Liver (tissue), 9 donors: Measurements from ENCODE around the gene NARS2. TPM values are rescaled to one million over a fixed set of nuclear protein-coding genes. Genes with fewer than 3 reads are reported as not detected.
"Not testable (repeated sequence)": the region's sequence is repeated elsewhere in the genome, so short reads cannot be mapped to it uniquely, and the experiment has no call there.

ENCODE experiments used
- DNase-seq: peaks from one replicate; pipeline ENCODE4 v3.0.0-alpha.2; 2017; ENCODE audit warnings: low spot score
- H3K27ac ChIP-seq, 2 donors: one replicate each; pipeline ENCODE4 v1.7.0; 2013; ENCODE audit warnings: inconsistent platforms in 2 of 2, low read length in 2 of 2, control low read depth in 1 of 2, low read depth in 1 of 2, mild to moderate bottlenecking in 1 of 2
- H3K27me3 ChIP-seq, 4 donors: one replicate each; pipeline versions ENCODE4 v1.6.1 to v1.7.0; 2013; ENCODE audit warnings: low read length in 3 of 4, inconsistent platforms in 1 of 4, mild to moderate bottlenecking in 1 of 4, moderate library complexity in 1 of 4; ENCODE audit not compliant: control insufficient read depth in 4 of 4, insufficient read depth in 4 of 4
- H3K36me3 ChIP-seq, 4 donors: one replicate each; pipeline versions ENCODE4 v1.6.1 to v1.7.0; 2013; ENCODE audit warnings: low read length in 3 of 4, mild to moderate bottlenecking in 3 of 4, low read depth in 1 of 4, moderate library complexity in 1 of 4; ENCODE audit not compliant: control insufficient read depth in 4 of 4, insufficient read depth in 3 of 4
- H3K4me1 ChIP-seq, 4 donors: one replicate each; pipeline versions ENCODE4 v1.6.1 to v1.7.0; 2013; ENCODE audit warnings: low read length in 3 of 4, mild to moderate bottlenecking in 3 of 4, moderate library complexity in 1 of 4; ENCODE audit not compliant: control insufficient read depth in 4 of 4, insufficient read depth in 4 of 4
- H3K4me3 ChIP-seq, 3 donors: one replicate each; pipeline versions ENCODE4 v1.6.1 to v1.7.0; 2013; ENCODE audit warnings: low read length in 3 of 3, control low read depth in 1 of 3, low read depth in 1 of 3, mild to moderate bottlenecking in 1 of 3
- H3K9ac ChIP-seq, 2 donors: one replicate each; pipeline ENCODE4 v1.7.0; 2013; ENCODE audit warnings: low read length in 2 of 2, mild to moderate bottlenecking in 2 of 2, moderate library complexity in 2 of 2, control low read depth in 1 of 2, low read depth in 1 of 2
- H3K9me3 ChIP-seq, 4 donors: one replicate each; pipeline versions ENCODE4 v1.6.1 to v1.7.0; 2013; ENCODE audit warnings: low read length in 3 of 4; ENCODE audit not compliant: control insufficient read depth in 4 of 4
- ATF3 ChIP-seq: IDR thresholded peaks from 2 replicates; pipeline ENCODE4 v1.6.1; 2016; ENCODE audit warnings: antibody characterized with exemption
- CTCF ChIP-seq: fragments of 150-350 bp; IDR thresholded peaks from 2 replicates; pipeline ENCODE4 v1.5.1; 2017; ENCODE audit warnings: improper control_type of control experiment, low read depth, low read length; ENCODE audit not compliant: missing input control
- EGR1 ChIP-seq, 2 donors: IDR thresholded peaks; 2 replicates each; pipeline ENCODE4 v1.6.1; 2016 to 2018; ENCODE audit warnings: antibody characterized with exemption in 2 of 2, low read depth in 2 of 2
- FOXA1 ChIP-seq: IDR thresholded peaks from 2 replicates; pipeline ENCODE4 v1.6.1; 2016; ENCODE audit warnings: antibody characterized with exemption
- GABPA ChIP-seq, 2 donors: IDR thresholded peaks in 1 of 2; conservative IDR thresholded peaks in 1 of 2; 2 replicates each; pipeline ENCODE4 v1.6.1; 2016; ENCODE audit warnings: antibody characterized with exemption in 2 of 2, mild to moderate bottlenecking in 1 of 2, moderate library complexity in 1 of 2
- HNF4A ChIP-seq, 2 donors: conservative IDR thresholded peaks; 2 replicates each; pipeline ENCODE4 v1.6.1; 2016; ENCODE audit warnings: antibody characterized with exemption in 2 of 2, mild to moderate bottlenecking in 2 of 2
- HNF4G ChIP-seq: IDR thresholded peaks from 2 replicates; pipeline ENCODE4 v1.6.1; 2016; ENCODE audit warnings: antibody characterized with exemption
- JUND ChIP-seq, 2 donors: IDR thresholded peaks; 2 replicates each; pipeline ENCODE4 v1.6.1; 2016; ENCODE audit warnings: antibody characterized with exemption in 2 of 2
- NR2F2 ChIP-seq: IDR thresholded peaks from 2 replicates; pipeline ENCODE4 v1.6.1; 2016; ENCODE audit warnings: antibody characterized with exemption
- RAD21 ChIP-seq, 2 donors: IDR thresholded peaks; 2 replicates each; pipeline ENCODE4 v1.6.1; 2016; ENCODE audit warnings: antibody characterized with exemption in 2 of 2, mild to moderate bottlenecking in 2 of 2
- RXRA ChIP-seq, 2 donors: IDR thresholded peaks; 2 replicates each; pipeline ENCODE4 v1.6.1; 2017 to 2018; ENCODE audit warnings: antibody characterized with exemption in 2 of 2, mild to moderate bottlenecking in 1 of 2
- SP1 ChIP-seq: IDR thresholded peaks from 2 replicates; pipeline ENCODE4 v1.6.1; 2018; ENCODE audit warnings: antibody characterized with exemption, mild to moderate bottlenecking
- TAF1 ChIP-seq: conservative IDR thresholded peaks from 2 replicates; pipeline ENCODE4 v1.6.1; 2016; ENCODE audit warnings: antibody characterized with exemption, mild to moderate bottlenecking
- YY1 ChIP-seq: IDR thresholded peaks from 2 replicates; pipeline ENCODE4 v1.6.1; 2016; ENCODE audit warnings: antibody characterized with exemption, mild to moderate bottlenecking
- ZBTB33 ChIP-seq: IDR thresholded peaks from 2 replicates; pipeline ENCODE4 v1.6.1; 2016; ENCODE audit warnings: antibody characterized with exemption
- WGBS: extraction: QIAGEN DNeasy Blood & Tissue Kit; methylation state at CpG from one replicate; pipeline ENCODE4 v1.1.7; 2013; 5-methylcytosine and 5-hydroxymethylcytosine counted together
- polyA plus RNA-seq, 2 donors: library from polyadenylated mRNA; stranded (reverse) in 1 of 2; unstranded in 1 of 2; fragments of 200-250 nt in 1 of 2; fragments of >200 nt in 1 of 2; fragmentation: Nextera tagmentation in 1 of 2; extraction: Ambion mirVana in 1 of 2; gene quantifications; one replicate each; pipeline versions ENCODE4 v1.2.1 to v1.2.3, GENCODE V29; 2013 to 2015
- total RNA-seq, 2 donors: library from RNA; depleted of rRNA; stranded (reverse); fragments of >200 nt; gene quantifications; one replicate each; pipeline ENCODE4 v1.2.3, GENCODE V29; 2014
- TF ChIP-seq, protein P1 (sequence below): IDR thresholded peaks from 2 replicates; pipeline ENCODE4 v1.6.1; 2016; ENCODE audit warnings: antibody characterized with exemption
- donor health status: healthy.
- donor health status: healthy.
- donor health status: healthy.
- donor health status: healthy.
- donor health status: healthy.

Gene NARS2
- total and polyA plus RNA-seq, 4 donors: 10.4 to 19.4 (median 11.8) TPM

GRCh38 chr11:78567209-78567608 lies 7.5 kb downstream of the NARS2 start:
- H3K9ac ChIP-seq: no peak overlapping the region
- peaks cover 0 to 2% (median 0%) of the 10 kb centered on the region in 4 donors for H3K4me1 ChIP-seq
- TF ChIP-seq RAD21 (IDR thresholded peaks at IDR 0.05) (no peak), GABPA (IDR thresholded peaks at IDR 0.05 in 1 of 2, conservative IDR thresholded peaks at IDR 0.05 in 1 of 2) (no peak), CTCF (no peak), SP1 (no peak), EGR1 (IDR thresholded peaks at IDR 0.05; ENCODE audit: low read depth in 2 of 2) (no peak), HNF4A (conservative IDR thresholded peaks at IDR 0.05) (no peak), FOXA1 (no peak), RXRA (IDR thresholded peaks at IDR 0.05) (no peak), NR2F2 (no peak), ZBTB33 (no peak), HNF4G (no peak), YY1 (no peak), TAF1 (no peak), ATF3 (no peak)
- TF ChIP-seq, protein P1, sequence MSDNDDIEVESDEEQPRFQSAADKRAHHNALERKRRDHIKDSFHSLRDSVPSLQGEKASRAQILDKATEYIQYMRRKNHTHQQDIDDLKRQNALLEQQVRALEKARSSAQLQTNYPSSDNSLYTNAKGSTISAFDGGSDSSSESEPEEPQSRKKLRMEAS: no peak
- H3K27ac ChIP-seq: no peak overlapping the region
- no peak overlapping the region for H3K4me3 ChIP-seq
- H3K9me3 ChIP-seq: no peaks in the 10 kb centered on the region
- no peaks in the 10 kb centered on the region for H3K27me3 ChIP-seq
- DNase-seq: no peak
- H3K36me3 ChIP-seq: peaks cover 3 to 25% (median 14%) of the 10 kb centered on the region in 4 donors
- WGBS: 81% methylated on average over 8 of the region's 8 CpGs

DNA sequence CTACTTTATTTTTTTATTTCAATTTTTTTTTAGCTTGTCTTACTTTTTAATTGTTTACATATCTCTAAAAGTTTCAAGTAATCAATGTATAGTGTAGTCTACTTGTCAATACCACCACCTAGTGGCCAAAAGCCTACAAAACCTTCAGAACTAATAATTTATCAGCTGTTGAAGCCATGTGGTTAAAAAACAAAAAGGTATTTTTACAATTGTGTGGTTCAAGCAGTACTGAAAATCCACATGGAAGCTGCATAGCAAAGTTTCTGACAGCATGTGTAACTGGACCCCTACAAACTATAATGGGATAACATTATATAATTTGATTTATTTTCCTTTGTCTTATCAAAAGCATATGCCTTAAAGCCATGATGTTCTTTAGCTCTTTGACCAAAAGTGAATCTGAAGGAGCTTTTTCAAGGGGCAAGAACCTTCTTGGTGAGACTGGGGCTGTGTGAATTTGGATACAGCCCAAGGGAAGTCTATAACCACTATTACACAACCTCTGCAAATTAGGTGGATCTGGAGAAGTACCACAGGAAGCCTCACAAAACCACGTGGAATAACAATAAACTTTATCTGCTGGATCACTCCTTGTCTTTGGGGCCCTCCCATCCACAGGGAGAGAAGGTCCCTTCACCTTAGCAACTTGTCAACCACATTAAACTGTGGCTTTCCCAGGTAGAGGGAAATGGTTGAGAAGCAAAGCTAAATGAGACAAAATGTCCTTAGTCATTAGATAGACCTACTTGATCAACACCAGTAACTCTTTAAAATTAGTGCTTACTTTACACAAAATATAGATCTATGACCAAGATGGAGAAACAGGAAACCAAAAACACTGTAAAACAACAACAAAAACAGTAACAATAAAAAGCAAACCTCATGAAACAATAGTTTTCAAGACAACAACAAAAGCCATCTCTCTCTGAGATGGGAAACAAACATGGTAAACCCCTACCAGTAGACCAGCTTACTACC lies 9.9 kb downstream of the NARS2 start:
- no peaks in the 10 kb centered on the region for H3K9me3 ChIP-seq
- H3K9ac ChIP-seq: no peak overlapping the region
- peaks cover 0 to 17% (median 10%) of the 10 kb centered on the region in 4 donors for H3K36me3 ChIP-seq
- H3K4me3 ChIP-seq: no peak overlapping the region
- peak; percentile 86 to 89 for TF ChIP-seq RAD21 (IDR thresholded peaks at IDR 0.05)
- peak; percentile 63 for TF ChIP-seq CTCF
- TF ChIP-seq HNF4A (conservative IDR thresholded peaks at IDR 0.05): no peak
- TF ChIP-seq JUND (IDR thresholded peaks at IDR 0.05): no peak
- no peaks in the 10 kb centered on the region for H3K27me3 ChIP-seq
- no peak for DNase-seq
- H3K4me1 ChIP-seq: peaks cover 2 to 13% (median 8%) of the 10 kb centered on the region in 4 donors
- no peak overlapping the region for H3K27ac ChIP-seq
- WGBS: 38% methylated on average over 1 of the region's 1 CpG

DNA sequence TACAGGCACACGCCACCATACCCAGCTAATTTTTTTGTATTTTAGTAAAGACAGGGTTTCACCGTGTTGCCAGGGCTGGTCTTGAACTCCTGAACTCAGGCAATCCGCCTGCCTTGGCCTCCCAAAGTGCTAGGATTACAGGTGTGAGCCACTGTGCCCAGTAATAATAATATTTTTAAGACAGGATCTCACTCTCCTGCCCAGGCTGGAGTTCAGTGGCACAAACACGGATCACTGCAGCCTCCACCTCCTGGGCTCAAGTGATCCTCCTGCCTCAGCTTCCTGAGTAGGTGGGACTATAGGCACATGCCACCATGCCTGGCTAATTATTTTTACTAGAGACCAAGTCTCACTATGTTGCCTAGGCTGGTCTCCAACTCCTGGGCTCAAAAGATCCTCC lies 10.6 kb downstream of the NARS2 start:
- DNase-seq, H3K4me3 ChIP-seq, H3K27me3 ChIP-seq, H3K9me3 ChIP-seq, H3K9ac ChIP-seq, H3K27ac ChIP-seq: not testable (repeated sequence)
- WGBS: 83% methylated on average over 4 of the region's 4 CpGs
- Histone ChIP-seq H3K36me3 (peaks cover 0 to 17% (median 10%) of the 10 kb centered on the region in 4 donors), H3K4me1 (peaks cover 2 to 13% (median 8%) of the 10 kb centered on the region in 4 donors)

- not testable (repeated sequence) for H3K9me3 ChIP-seq, H3K4me3 ChIP-seq, DNase-seq, H3K9ac ChIP-seq, H3K27me3 ChIP-seq, H3K27ac ChIP-seq
- peaks cover 0 to 14% (median 10%) of the 10 kb centered on the region in 4 donors for H3K36me3 ChIP-seq
- H3K4me1 ChIP-seq: peaks cover 2 to 13% (median 8%) of the 10 kb centered on the region in 4 donors
- WGBS: 89% methylated on average over 12 of the region's 12 CpGs
These were observed 11.6 kb downstream of the NARS2 start for GRCh38 chr11:78563090-78563489.
